Smooth muscle cell of the coronary artery (primary cell): Measurements from ENCODE around the gene COL1A1. TPM values are rescaled to one million over a fixed set of nuclear protein-coding genes. Genes with fewer than 3 reads are reported as not detected.

Experiments used
- total RNA-seq: library from RNA; depleted of rRNA; stranded (reverse); fragments of >200 nt; gene quantifications from 2 replicates; pipeline ENCODE4 v1.2.3, GENCODE V29; 2014; ENCODE audit warnings: low replicate concordance

COL1A1 gene
- total RNA-seq = 1,618 and 2,280 TPM in 2 replicates

GRCh38 chr17:50201276-50201854 is at the start of gene COL1A1:
TSS of gene COL1A1 (minus strand) at chr17:50201631. CDS start at chr17:50201513, 118 bp downstream.

GRCh38 chr17:50165867-50166517 is 35.4 kb downstream of the COL1A1 start, which contains the start of gene SGCA:
TSS of gene SGCA (plus strand) at chr17:50166005. CDS start at chr17:50166041, 36 bp downstream.

GRCh38 chr17:50150354-50151040 is 50.9 kb downstream of the COL1A1 start, which contains the start of gene PPP1R9B:
TSS of gene PPP1R9B (minus strand) at chr17:50150677. CDS start at chr17:50150513, 164 bp downstream.

Other genes starting within 250 kb of the COL1A1 start
- gene DLX4, start 232.4 kb downstream of the COL1A1 start, total RNA-seq = not detected in 2 replicates
- not detected in 2 replicates for gene DLX3, start 206.4 kb downstream of the COL1A1 start, total RNA-seq
- 38.4 and 269 TPM in 2 replicates for gene ITGA3, start 145.5 kb downstream of the COL1A1 start, total RNA-seq
- gene PDK2, start 106.3 kb downstream of the COL1A1 start, total RNA-seq = 18.3 and 42.1 TPM in 2 replicates
- 0.35 and 2.2 TPM in 2 replicates for gene SAMD14, start 71.5 kb downstream of the COL1A1 start, total RNA-seq
- gene PPP1R9B, start 51.0 kb downstream of the COL1A1 start, total RNA-seq = 40.7 and 54.1 TPM in 2 replicates
- 1.8 and 8.4 TPM in 2 replicates for gene SGCA, start 35.6 kb downstream of the COL1A1 start, total RNA-seq
- 0.12 and 0.15 TPM in 2 replicates for gene TMEM92, start 72.8 kb upstream of the COL1A1 start, total RNA-seq
- 49.4 and 53.1 TPM in 2 replicates for gene XYLT2, start 144.5 kb upstream of the COL1A1 start, total RNA-seq
- gene MRPL27, start 171.6 kb upstream of the COL1A1 start, total RNA-seq = 63.7 and 77.1 TPM in 2 replicates
- 0.59 and 2.6 TPM in 2 replicates for gene EME1, start 171.6 kb upstream of the COL1A1 start, total RNA-seq
- gene LRRC59, start 195.9 kb upstream of the COL1A1 start, total RNA-seq = 98.9 and 209 TPM in 2 replicates
- gene ACSF2, start 224.6 kb upstream of the COL1A1 start, total RNA-seq = 23.2 and 71.8 TPM in 2 replicates